HG03520 (cell line): ENCODE data around the gene KDSR.
"Not testable (repeated sequence)": the region's sequence is repeated elsewhere in the genome, so short reads cannot be mapped to it uniquely, and the experiment has no call there.

Experiments
- ATAC-seq: cut with Tn5 transposase; IDR thresholded peaks from one replicate; pipeline ENCODE4 v1.9.1; 2021; ENCODE audit warnings: mild to moderate bottlenecking, moderate library complexity; ENCODE audit not compliant: unreplicated experiment

Gene KDSR

GRCh38 chr18:63366213-63367052, 573 bp downstream of the KDSR start:
- ATAC-seq = peak; percentile 23

- no peak for ATAC-seq
These were observed 1.2 kb downstream of the KDSR start for GRCh38 chr18:63365876-63366212.

- no peak for ATAC-seq
These were observed 3.1 kb downstream of the KDSR start for GRCh38 chr18:63363951-63364350.

- not testable (repeated sequence) for ATAC-seq
These were observed 3.6 kb downstream of the KDSR start for GRCh38 chr18:63363420-63363819.

- no peak for ATAC-seq
These were observed 10.6 kb downstream of the KDSR start for GRCh38 chr18:63356272-63356896.

- ATAC-seq = no peak
These were observed 16.8 kb downstream of the KDSR start for GRCh38 chr18:63350230-63350629.

GRCh38 chr18:63348508-63349136, 18.4 kb downstream of the KDSR start:
- no peak for ATAC-seq

- ATAC-seq = no peak
These were observed 20.4 kb downstream of the KDSR start for GRCh38 chr18:63346480-63347183.

- ATAC-seq = no peak
These were observed 21.0 kb downstream of the KDSR start for GRCh38 chr18:63346031-63346430.

GRCh38 chr18:63344918-63345317, 22.1 kb downstream of the KDSR start:
- ATAC-seq = no peak

- no peak for ATAC-seq
These were observed 22.7 kb downstream of the KDSR start for GRCh38 chr18:63344263-63344662.

- ATAC-seq = peak; percentile 82
These were observed 24.8 kb downstream of the KDSR start for GRCh38 chr18:63342206-63342605.

GRCh38 chr18:63339920-63340484, 27.0 kb downstream of the KDSR start:
- ATAC-seq = no peak

- no peak for ATAC-seq
These were observed 30.5 kb downstream of the KDSR start for GRCh38 chr18:63336366-63337099.

GRCh38 chr18:63331105-63331504, 35.9 kb downstream of the KDSR start:
- no peak for ATAC-seq

- no peak for ATAC-seq
These were observed 37.4 kb downstream of the KDSR start for GRCh38 chr18:63329431-63330145.

- ATAC-seq = no peak
These were observed 41.0 kb downstream of the KDSR start for GRCh38 chr18:63326011-63326410.

- ATAC-seq = no peak
These were observed 41.8 kb downstream of the KDSR start for GRCh38 chr18:63325086-63325686.

GRCh38 chr18:63322908-63323634, 43.9 kb downstream of the KDSR start:
- no peak for ATAC-seq
